ENCODE results near the gene ADGRL3. TPM values are rescaled to one million over a fixed set of nuclear protein-coding genes. Genes with fewer than 3 reads are reported as not detected.

ADGRL3 gene
- total RNA-seq: 10 to 100 TPM in 3 of 4 donors, 1 to 10 TPM in 1; 6.5 to 19.0 (median 14.0) TPM

DNA sequence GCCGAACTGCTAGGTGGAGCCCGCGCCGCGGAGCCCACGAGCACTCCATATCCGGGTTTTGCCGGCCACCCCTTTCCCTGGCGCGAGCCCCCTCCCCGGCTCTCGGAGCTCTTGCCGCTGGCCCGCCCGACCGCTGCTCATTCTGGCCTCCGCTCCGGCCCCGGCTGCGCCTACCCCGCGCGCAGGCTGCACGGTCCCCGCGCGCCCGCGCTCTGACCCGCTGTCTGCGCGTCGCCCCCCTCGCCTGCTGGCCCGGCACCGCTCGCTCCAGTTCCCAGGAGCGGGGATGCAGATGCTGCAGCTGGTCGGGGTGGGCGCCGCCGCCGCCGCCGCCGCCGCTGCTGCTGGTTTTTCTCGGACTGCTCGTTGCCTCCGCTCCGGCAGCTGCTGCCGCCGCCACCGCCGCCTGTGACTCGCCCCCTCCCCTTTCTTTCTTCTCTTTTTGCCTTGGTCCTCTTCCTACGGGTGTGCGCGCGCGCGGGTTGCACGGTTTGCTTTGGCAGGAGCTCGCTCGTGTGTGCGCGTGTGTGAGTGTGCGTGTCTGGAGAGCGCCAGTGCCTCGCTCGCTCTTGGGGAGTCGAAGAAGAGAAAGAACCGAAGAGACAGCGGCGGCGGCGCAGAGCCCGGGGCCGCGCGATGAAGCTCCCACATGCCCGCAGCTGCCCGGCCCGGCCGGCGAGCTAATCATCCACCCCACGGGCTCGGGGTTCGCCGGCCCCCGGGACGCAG is at the start of gene ADGRL3:
Gene ADGRL3 (plus strand): TSS at position 140 of the 729 bp plus-strand sequence.
- peak in 1 of 2 donors; percentile 51 for DNase-seq (ENCODE audit: low spot score in 2 of 2)
- WGBS: under 1% methylated on average over 21 of the region's 92 CpGs

DNA sequence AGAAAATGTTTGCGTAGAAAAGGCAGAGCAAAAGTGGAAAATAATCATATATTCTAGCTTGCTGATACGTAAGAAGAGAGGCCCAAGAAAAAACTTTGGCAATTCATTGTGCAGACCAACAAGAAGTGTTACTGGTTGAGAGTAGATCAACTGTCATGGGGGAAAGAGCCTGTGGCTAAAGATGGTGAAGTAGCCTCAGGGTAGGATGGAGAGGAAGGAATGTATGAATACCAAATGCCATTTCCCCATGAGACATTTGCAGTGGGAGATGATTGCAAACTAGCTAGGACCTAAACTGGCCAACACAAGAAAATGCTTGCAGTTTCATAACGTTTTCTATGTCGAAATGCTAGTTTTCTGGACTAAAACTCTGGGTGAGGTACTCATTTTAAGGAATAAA is 47.7 kb upstream of the ADGRL3 start:
- H3K27ac ChIP-seq: no peak overlapping the region
- 92% methylated on average over 4 of the region's 4 CpGs for WGBS
- no peaks in the 10 kb centered on the region for H3K27me3 ChIP-seq
- H3K36me3 ChIP-seq: no peaks in the 10 kb centered on the region
- DNase-seq (ENCODE audit: low spot score in 2 of 2): no peak
- no peaks in the 10 kb centered on the region for H3K4me1 ChIP-seq
- TF ChIP-seq, protein P1, sequence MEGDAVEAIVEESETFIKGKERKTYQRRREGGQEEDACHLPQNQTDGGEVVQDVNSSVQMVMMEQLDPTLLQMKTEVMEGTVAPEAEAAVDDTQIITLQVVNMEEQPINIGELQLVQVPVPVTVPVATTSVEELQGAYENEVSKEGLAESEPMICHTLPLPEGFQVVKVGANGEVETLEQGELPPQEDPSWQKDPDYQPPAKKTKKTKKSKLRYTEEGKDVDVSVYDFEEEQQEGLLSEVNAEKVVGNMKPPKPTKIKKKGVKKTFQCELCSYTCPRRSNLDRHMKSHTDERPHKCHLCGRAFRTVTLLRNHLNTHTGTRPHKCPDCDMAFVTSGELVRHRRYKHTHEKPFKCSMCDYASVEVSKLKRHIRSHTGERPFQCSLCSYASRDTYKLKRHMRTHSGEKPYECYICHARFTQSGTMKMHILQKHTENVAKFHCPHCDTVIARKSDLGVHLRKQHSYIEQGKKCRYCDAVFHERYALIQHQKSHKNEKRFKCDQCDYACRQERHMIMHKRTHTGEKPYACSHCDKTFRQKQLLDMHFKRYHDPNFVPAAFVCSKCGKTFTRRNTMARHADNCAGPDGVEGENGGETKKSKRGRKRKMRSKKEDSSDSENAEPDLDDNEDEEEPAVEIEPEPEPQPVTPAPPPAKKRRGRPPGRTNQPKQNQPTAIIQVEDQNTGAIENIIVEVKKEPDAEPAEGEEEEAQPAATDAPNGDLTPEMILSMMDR (IDR thresholded peaks at IDR 0.05): no peak
- no peak for TF ChIP-seq EP300 (IDR thresholded peaks at IDR 0.05)
- TF ChIP-seq POLR2A (IDR thresholded peaks at IDR 0.05): no peak
- no peak for TF ChIP-seq POLR2AphosphoS5 (IDR thresholded peaks at IDR 0.05)
- H3K9me3 ChIP-seq: no peaks in the 10 kb centered on the region
- H3K4me3 ChIP-seq: no peak overlapping the region

More for the DNA sequence above, at the start of gene ADGRL3:
- peak within 1 kb of the TSS; percentile 67 for H3K4me3 ChIP-seq
- peaks cover 37% of the 10 kb centered on the region for H3K27me3 ChIP-seq
- no peaks in the 10 kb centered on the region for H3K9me3 ChIP-seq
- H3K27ac ChIP-seq: peak within 1 kb of the TSS; percentile 23
- TF ChIP-seq EP300 (IDR thresholded peaks at IDR 0.05) (no peak), POLR2AphosphoS5 (IDR thresholded peaks at IDR 0.05) (no peak), POLR2A (IDR thresholded peaks at IDR 0.05) (no peak)
- TF ChIP-seq, protein P1 (IDR thresholded peaks at IDR 0.05): no peak
- H3K36me3 ChIP-seq: no peaks in the 10 kb centered on the region
- H3K4me1 ChIP-seq: peaks cover 29% of the 10 kb centered on the region

DNA sequence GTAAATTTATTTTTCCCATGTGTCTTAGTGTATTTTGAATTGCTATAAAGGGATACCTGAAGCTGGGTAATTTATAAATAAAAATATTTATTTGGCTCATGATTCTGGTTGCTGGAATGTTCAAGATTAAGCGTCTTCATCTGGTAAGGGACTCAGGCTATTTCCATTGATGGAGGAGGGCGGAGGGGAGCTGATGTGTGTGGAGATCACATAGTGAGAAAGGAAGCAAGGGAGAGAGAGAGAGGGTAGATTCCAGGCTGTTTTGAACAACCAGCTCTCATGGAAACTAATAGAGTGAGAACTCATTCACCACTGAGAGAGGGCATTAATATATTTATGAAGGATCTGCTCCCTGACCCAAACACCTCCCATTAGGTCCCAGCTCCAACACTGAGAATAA is 39.6 kb upstream of the ADGRL3 start:
- TF ChIP-seq POLR2A (IDR thresholded peaks at IDR 0.05) (no peak), EP300 (IDR thresholded peaks at IDR 0.05) (no peak), POLR2AphosphoS5 (IDR thresholded peaks at IDR 0.05) (no peak)
- TF ChIP-seq, protein P1 (IDR thresholded peaks at IDR 0.05): no peak
- H3K27me3 ChIP-seq: no peaks in the 10 kb centered on the region
- no peak overlapping the region for H3K4me3 ChIP-seq
- H3K9me3 ChIP-seq: no peaks in the 10 kb centered on the region
- no peaks in the 10 kb centered on the region for H3K4me1 ChIP-seq
- no peak overlapping the region for H3K27ac ChIP-seq
- H3K36me3 ChIP-seq: no peaks in the 10 kb centered on the region
- WGBS: 84% methylated on average over 2 of the region's 2 CpGs
- DNase-seq (ENCODE audit: low spot score in 2 of 2): no peak

DNA sequence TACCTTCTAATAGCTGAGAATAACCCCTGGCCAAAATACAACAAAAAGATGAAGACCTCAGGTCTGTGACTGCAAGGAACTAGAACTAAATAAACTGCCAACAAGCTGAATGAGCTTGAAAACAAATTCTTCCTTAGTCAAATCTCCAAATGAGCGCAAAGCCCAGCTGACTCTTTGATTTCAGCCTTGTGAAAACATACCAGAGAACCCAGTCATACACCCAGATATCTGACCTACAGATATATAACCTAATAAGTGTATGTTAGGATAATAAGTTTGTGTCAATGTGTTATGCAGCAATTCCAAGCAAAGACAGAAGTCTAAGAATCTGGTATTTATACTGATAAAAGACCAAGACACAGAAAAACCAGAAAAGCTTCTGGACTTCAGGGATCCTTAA is 38.0 kb upstream of the ADGRL3 start:
- 93% methylated on average over 1 of the region's 1 CpG for WGBS

DNA sequence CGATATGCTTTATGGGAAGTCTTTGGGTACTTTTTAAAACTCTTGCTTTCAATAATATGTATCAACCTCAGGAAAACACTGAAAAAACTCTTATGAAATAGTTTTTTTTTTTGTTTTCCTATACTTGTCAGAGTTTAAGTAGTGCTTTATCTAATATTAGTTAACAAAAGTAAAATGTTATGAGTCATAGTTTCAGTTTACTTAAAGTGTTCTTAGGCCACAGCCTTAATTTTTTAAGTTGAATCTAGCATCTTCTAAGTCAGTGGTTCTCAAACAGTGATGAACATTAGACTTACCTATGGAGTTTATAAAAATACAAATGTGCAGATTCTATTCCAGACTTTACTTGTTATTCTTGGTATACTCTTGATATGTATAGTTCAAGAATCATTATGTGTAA is 26.3 kb upstream of the ADGRL3 start:
- Histone ChIP-seq H3K9me3 (no peaks in the 10 kb centered on the region), H3K27me3 (no peaks in the 10 kb centered on the region), H3K4me3 (no peak overlapping the region), H3K36me3 (no peaks in the 10 kb centered on the region), H3K27ac (no peak overlapping the region), H3K4me1 (no peaks in the 10 kb centered on the region)
- 58% methylated on average over 1 of the region's 1 CpG for WGBS
- no peak for DNase-seq (ENCODE audit: low spot score in 2 of 2)
- TF ChIP-seq EP300 (IDR thresholded peaks at IDR 0.05) (no peak), POLR2AphosphoS5 (IDR thresholded peaks at IDR 0.05) (no peak), POLR2A (IDR thresholded peaks at IDR 0.05) (no peak)
- TF ChIP-seq, protein P1 (IDR thresholded peaks at IDR 0.05): no peak

More for the DNA sequence above, 38.0 kb upstream of the ADGRL3 start:
- TF ChIP-seq EP300 (IDR thresholded peaks at IDR 0.05): no peak
- TF ChIP-seq POLR2A (IDR thresholded peaks at IDR 0.05): no peak
- TF ChIP-seq, protein P1 (IDR thresholded peaks at IDR 0.05): no peak
- no peak for TF ChIP-seq POLR2AphosphoS5 (IDR thresholded peaks at IDR 0.05)
- no peaks in the 10 kb centered on the region for H3K4me1 ChIP-seq
- no peak for DNase-seq (ENCODE audit: low spot score in 2 of 2)
- no peaks in the 10 kb centered on the region for H3K27me3 ChIP-seq
- H3K4me3 ChIP-seq: no peak overlapping the region
- H3K27ac ChIP-seq: no peak overlapping the region
- H3K9me3 ChIP-seq: no peaks in the 10 kb centered on the region
- H3K36me3 ChIP-seq: no peaks in the 10 kb centered on the region

All from suprapubic skin (tissue), 4 donors.